ENCODE measurements around the gene PPP1R18.
"Not testable (repeated sequence)": the region's sequence is repeated elsewhere in the genome, so short reads cannot be mapped to it uniquely, and the experiment has no call there.

The PPP1R18 gene

DNA sequence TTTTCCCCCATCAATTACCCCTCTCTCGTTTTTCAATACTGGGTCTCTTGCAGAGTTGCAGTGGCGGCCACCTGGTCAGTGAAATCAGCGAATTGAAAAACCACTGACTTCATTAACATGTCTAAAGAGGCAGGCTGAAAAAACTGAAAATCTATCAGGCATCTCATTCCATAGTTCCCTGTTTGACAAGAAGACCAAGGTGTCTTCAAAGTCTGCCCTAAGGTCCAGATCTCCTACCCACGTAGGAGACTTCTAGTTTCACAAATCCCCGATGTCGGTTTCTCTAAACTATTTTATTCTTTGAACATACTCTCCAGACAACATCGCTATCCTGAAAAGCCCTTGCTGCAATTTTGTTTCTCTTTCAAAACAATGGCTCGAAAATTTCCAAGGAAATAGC is 32.9 kb upstream of the PPP1R18 start:
- no peak for DNase-seq

DNA sequence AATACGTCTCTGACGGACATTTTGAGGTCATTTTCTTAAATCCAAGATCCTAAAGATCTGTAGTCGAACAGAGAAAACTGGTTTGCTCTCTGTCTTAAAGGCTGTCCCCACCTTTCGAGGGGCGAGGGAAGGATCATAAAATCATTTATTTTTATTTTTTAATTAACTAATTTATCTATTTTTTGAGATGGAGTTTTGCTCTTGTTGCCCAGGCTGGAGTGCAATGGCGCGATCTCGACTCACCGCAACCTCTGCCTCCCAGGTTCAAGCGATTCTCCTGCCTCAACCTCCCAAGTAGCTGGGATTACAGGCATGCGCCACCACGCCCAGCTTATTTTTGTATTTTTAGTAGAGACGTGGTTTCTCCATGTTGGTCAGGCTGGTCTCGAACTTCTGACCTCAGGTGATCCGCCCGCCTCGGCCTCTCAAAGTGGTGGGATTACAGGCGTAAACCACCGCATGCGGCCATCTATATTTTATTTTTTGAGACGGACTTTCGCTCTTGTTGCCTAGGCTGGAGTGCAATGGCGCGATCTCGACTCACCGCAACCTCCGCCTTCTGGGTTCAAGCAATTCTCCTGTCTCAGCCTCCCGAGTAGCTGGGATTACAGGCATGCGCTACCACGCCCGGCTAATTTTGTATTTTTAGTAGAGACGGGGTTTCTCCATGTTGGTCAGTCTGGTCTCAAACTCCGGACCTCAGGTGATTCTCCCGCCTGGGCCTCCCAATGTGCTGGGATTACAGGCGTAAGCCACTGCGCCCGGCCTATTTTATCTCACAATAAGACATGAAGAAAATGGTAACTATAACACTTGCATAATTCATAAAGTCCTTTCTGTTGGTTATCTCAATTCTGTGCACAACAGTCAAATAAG is 31.6 kb upstream of the PPP1R18 start:
- DNase-seq: not testable (repeated sequence)

DNA sequence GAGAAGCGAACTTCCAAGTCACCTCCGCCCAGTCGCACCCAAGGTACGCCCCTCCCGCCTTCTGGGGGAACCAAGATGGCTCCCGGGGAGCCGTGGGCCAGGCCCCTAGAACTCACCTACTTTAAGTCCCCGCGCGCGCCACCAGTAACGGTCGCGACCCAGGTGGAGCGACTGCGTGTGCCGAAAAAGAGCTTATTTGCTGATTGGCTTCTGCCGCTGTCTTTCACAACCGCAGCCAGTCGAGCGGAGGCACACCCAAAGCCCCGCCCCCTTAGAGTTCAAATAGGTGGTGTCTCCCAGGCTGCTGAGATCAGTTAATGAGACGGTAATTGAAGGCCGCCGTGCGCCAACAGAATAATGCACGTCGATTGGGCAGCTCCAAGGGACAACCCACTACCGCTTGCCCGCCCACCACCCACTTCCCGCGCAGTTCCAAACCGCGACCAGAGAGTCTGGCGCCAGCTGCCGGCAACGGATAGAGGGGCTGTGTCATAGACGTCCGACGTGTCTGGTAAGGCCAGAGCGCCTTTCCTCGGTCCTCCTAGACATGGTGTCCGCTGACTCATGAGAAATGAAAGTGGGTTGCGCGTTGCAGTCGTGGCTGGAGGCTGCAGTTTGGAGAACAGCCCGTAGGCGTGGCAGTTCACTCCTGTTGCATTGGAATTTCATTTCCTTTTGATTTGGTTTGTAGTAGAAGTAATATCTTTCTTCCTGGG is 30.8 kb upstream of the PPP1R18 start, which contains the start of gene MDC1:
Gene MDC1 (minus strand): TSS at position 153 of the 716 bp plus-strand sequence. CDS start 2,106 bp downstream, outside the sequence.
- DNase-seq: peak; percentile 100

DNA sequence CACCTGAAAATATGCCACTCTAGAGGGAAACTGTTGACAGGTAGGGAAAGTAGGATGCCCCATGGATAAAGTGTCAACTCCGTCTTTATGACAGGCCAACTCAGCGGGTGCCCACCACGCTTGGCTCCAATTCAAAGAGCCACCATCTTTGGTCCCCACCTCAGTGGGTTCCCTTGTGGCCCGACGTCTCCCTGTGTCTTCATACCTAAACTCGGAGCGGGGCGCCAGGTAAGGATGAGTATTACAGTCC is 30.4 kb upstream of the PPP1R18 start:
- no peak for DNase-seq

DNA sequence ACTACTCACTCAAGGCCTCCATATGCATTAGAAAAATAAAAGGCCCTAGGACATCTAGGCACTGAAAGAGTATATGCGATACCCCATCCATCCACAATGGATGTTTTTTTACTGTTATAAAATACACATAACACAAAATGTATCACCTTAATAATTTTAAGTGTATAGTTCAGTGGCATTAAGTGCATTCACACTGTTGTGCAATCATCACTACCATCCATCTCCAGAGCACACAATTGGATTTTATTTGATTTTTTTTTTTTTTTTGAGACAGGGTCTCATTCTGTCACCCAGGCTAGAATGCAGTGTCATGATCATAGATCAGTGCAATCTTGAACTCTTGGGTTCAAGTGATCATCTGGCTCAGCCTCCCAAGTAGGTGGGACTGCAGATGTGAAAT is 27.8 kb upstream of the PPP1R18 start:
- no peak for DNase-seq

DNA sequence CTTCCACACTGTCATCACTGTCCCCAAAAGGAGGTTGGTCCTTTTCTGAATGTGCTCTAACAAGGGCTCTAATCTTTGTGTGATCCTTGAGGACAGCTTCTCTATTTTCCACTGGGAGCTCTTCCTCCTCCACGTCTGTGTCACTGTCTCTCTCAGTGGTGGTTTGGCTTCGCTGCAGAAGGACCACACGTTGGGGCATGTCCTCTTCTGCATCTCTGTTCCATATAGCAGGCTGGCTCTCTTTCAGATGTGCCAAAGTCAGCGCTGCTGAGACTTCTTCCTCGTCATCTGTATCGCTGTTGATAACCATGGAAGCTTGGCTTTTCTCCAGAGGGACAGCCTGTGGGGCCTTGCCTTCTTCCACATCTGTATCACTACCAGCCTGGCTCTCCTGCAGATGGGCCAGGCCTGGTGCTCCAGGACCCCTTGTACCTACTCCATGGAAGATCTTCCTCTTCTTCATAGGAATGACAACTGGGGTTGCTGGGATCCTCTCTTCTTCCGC is 26.0 kb upstream of the PPP1R18 start:
- DNase-seq: no peak

DNA sequence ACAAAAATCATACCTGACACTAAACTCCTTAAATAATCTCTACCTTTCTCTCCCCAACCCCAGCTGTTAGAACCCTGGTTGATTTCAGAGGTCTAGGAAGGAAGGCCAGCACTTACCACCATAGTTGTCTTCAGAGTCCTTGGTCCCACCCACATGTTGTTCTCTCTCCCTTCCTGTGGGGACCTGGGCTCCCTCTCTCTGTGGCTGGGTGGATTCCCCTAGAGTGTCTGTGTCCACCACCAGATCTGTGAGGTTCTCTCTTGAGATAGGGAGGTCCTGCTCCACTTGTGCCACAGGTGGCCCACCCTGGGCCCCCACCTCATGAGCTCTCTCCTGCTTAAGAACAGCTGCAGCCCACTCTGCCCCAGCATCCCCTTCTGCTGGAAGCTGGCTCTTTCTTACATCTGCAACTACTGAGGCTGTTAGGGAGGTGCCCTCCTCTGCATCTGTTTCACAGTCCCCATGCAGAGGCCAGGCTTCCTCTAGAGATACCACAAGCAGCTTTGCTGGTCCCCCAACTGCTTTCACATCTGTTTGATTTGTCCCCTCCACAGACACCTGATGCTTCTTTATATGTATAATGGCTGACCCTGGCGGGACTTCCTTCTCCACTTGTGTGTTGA is 25.4 kb upstream of the PPP1R18 start:
- no peak for DNase-seq

DNA sequence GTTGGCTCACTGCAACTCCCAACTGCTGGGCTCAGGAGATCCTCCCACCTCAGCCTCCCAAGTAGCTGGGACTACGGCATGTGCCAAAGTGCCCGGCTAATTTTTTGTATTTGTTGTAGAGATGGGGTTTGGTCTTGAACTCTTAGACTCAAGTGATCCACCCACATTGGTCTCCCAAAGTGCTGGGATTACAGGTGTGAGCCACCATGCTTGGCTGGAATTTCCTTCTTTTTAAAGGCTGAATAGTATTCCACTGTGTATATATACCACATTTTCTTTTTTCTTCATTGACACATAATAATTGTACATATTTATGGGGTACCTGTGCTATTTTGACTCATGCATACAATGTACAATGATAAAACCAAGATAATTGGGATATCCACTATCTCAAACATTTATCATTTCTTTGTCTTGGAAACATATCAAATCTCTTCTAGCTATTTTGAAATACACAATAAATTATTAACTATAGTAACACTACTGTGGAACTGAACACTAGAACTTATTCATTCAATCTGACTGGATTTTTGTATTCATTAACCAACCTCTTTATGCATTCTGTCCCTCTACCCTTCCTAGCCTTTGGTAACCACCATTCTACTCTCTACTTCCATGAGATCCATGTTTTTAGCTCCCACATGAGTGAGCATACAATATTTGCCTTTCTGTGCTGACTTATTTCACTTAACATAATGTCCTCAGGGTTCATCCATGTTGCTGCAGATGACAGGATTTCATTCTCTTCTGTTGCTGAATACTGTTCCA is 22.8 kb upstream of the PPP1R18 start:
- no peak for DNase-seq

DNA sequence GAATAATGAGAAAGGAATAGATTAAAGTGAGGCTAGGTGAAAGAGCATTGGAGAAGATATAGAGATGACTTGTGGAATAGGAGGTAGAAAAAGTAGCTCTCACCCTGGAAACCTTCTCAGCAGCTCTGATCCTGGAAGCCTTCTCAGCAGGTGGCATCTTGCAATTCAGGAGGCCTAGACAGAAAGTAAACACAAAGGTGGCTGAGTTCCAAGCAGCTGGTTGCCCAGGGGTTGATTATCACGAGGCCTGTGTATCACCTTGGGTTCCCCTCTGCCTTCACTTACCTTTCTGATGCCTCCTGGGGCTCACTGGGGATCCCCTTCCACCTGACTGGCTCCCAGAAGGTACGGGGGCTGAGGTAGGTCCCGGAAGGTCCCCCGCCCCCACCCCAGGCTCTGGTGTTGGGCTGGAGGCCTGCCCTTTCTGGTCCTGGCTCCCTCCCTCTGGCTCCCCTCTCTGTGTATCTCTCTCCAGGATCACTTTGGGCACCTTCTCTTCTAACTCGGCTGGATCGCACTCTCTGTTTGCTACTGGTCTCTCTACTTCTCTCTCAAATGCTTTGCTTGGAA is 20.9 kb upstream of the PPP1R18 start:
- DNase-seq: no peak

DNA sequence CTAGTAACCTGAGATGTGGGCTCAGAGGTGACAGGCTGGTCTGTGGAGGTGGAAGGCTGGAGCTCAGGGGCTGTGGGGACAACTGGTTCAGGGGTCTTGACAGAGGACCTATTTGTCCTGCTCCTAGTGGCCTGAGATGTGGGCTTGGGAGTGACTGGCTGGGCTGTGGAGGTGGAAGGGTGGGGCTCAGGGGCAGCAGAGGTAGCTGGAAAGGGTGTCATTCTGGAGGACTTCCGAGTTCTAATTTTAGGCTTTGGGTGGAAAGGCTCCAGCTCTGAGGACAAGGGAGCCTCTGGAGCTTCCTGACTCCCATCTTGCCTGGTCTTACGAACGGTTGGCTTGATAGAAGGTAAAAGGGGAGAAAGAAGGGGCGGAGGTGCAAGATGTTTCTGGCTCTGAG is 19.2 kb upstream of the PPP1R18 start:
- DNase-seq: no peak

DNA sequence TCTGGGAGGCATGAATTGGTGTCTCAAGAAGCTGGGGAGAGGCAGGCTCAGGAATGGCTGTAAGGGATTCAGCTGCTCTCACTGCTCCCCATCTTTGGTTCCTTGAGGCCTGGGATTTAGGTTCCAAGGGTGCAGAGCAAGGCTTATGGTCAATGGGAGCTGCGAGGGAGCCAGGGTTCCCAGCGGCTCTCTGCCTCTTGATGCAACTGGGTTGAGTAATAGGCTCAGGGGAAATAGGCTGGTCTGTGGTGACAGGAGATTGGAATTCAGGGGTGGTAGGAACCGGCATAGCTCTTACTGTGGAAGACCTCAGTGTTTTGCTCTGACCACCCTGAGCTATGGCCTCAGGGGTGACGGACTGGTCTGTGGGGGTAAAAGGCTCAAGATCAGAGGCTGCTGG is 17.4 kb upstream of the PPP1R18 start:
- no peak for DNase-seq

DNA sequence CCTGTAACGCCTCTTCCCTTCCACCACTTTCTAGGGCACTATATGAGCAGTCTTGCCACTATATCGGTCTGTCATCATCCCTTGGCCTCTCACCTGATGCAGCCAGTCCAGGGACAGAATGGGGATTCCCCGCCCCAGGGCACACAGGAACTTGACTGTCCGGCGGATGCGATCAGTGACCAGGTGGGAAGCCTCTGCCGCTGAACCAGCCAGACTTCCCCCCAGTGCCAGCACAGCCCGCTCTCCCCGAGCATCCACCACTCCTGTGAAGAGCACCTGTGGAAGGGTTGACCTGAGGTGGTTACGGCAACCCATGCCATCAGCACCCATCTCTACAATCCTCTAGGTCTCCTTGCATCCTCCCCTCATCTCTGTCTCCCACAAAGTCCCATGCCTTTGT is 16.6 kb upstream of the PPP1R18 start:
- no peak for DNase-seq

DNA sequence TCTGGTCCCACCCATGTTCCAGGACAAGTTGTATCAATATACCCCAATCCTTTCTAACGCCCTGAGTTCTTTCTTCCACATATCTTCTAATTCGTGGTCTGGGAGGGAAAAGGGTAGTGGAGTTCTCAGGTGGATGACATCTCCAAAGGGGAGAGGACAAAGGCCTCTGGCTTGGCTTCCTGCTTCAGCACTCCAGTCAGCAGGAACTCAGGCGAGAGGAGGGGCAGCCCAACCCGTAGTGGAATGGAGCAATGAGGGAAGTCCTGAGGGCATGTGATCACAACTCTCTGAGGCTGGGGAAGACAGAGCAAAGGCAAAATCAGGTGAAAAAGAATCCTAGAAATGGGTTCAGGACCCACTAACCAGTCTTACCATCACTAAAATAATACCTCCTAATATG is 13.9 kb upstream of the PPP1R18 start:
- DNase-seq: no peak

DNA sequence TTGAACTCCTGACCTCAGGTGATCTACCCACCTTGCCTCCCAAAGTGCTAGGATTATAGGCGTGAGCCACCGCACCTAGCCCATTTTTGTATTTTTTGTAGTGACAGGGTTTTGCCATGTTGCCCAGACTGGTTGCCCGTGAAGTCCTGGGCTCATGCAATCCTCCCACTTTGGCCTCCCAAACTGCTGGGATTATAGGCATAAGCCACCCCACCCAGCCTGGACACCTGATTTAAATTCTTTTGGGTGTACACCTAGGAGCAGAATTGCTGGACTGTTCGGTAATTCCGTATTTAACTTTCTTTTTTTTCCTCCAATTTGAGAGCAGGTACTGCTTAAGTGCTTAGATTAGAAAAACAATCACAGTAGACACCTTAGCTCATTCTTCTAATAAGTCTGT is 10.0 kb upstream of the PPP1R18 start:
- DNase-seq: no peak

DNA sequence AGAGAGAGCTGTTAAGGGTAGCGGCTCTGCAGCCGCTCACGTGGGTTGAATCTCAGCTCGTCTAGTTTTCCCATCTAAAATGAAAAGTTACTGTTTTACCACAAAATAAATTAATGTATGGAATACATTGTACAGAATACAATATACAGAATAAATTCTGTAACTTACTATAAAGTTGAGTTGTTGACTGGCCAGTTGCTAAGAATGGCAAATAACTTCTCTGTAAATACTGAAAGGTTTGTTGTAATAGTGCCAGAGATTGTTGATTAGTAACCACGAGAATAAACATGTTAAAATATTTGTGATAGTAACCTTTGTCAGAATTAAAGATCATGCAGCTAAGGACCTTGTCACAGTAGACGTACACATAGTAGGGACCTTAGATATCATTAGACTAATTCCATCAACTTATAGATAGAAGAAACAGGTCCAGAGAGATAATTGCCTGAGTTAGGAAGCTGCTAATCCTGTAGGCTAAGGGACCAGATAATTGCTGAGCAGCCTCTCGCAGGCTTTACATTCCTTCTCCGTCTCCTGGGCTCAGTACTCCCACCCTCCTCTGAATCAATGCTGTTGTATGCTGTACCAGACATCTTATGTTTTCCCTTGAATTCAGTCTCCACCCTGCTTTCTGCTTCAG is 4.9 kb upstream of the PPP1R18 start:
- no peak for DNase-seq

DNA sequence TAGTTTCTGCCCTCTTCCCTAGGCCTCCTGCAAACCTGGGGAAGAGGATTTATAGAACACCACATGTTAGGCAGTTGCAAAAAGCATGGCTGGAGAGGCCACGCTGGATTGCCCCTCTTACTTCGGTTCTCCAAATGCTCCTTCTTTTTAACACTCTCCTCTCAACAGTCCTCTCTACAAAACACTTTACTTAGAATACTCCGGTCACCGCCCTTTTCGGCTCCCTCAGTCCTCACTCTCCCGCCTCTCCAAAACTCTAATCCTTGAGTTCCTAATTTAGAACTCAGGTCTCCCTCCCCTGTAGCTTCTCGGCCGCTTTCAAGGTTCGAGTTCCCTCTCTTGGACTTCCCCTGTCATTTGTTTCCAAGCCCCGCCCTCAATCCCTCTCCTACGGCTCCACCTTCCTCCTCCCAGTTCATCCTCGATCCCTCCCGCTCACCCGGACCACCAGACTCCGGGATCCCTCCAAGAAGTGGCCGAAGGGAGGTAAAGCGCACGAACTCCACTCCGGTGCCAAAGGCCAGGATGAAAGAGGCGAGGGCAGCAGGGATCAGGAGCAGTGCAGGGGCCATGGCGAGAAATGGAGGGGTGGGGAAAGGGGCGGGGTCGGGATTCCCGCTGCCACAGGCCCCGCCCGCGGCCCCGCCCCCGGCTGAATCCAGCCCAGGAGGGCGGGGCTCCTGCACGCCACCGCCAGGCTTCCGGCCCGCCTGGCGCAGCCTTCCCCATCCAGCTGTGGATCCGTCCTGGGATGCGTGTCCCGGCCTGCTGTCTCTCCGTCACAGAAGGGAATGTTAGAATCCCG is 4.2 kb upstream of the PPP1R18 start, which contains the start of gene NRM:
Gene NRM (minus strand): TSS at position 582 of the 805 bp plus-strand sequence. CDS start 10 bp downstream, at position 572.
- DNase-seq: peak; percentile 66

DNA sequence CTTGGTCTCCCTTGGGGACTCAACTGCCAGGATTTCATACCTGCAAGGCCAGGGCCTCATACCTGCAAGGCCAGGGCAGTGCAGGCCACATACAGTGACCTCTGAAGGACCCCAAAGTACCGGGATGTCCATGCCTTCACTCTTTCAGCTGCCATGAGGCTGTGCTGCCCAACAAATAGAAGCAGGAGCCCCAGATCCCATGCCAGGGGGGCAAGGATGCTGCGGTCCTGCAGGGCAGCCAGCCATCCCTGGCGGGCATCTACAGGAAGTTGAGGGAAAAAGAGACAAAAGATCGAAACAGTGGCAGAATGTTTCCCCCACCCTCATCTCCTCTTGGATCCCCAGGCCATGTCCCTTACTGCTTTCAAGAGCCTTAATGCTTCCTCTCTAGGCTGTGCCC is 3.5 kb upstream of the PPP1R18 start:
- no peak for DNase-seq

DNA sequence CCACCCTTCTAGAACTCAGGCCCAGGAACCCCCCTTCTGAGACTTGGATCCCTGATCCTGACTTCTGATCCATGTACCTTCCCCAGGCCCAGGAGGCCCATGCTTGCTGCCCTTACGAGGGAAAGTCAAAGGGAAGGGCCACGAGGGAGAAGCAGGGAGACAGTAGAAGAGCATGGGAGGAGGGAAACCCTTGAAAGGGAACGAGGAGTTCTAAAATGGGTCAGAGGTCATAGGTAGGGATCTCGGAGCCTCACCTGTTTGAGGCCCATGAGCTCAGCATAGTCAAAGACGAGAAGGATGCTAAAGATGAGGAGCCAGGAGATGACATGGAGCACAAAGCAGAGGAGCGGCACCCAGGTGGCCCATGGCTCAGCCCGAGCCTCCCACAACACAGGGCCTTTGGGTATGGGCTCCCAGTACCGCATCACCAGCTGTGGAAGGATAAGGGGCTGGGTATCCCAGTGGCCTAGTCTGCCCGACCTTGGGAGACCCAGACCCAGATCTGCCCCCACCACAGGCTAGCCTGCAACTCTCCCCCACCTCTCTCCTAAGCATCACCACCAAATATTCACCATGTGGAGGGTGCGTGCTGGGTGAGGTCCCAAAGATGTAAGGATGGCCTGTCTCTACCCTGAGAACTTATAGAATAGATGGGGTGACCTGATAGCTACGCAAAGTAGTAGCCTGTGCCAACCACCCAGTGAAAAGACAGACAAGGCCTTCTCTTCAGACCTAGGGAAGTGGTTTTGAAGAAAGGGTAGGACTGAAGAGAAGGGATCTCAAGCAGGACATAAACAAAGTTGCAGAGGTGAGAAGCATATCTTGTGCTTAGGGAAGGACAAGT is 2.8 kb upstream of the PPP1R18 start:
- no peak for DNase-seq

DNA sequence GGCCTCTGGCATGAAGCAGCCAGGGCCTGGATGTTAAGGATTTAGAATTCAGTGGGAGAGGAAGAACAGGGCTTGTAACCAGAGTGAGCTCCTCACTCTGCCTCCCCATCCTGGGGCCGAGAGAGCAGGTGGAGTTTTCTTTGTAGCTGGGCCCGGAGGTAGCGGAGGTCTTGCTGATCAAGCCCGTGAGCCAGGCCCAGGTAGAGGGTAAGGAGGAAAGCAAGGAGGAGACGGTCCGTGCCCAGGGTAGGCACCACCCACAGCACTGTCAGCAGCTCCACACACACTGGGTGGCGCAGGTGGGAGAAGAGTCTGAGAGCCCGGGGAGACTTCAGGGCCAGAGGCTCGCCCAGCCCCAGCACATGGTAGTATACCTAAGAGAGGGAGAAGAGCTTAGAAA is 2.1 kb upstream of the PPP1R18 start:
- no peak for DNase-seq

Data from stimulated activated CD4-positive, alpha-beta T cell treated with anti-CD3 and anti-CD28 coated beads, Interleukin-1b, Interleukin-23, amount 100 ng/mL, for 48 hours (primary cell).